GM12878 (cell line): ENCODE measurements around the gene PSAP. TPM values are rescaled to one million over a fixed set of nuclear protein-coding genes. Genes with fewer than 3 reads are reported as not detected.

Experiments used
- ATAC-seq: fragments of 200-7000 bp; cut with Tn5 transposase; 3 replicates; pipeline ENCODE4 v1.9.1; 2020; ENCODE audit warnings: mild to moderate bottlenecking, moderate library complexity
- BruUV-seq: library from RNA; stranded (reverse); fragments of 400-500 nt; replicated peaks from 2 replicates; lab custom pipeline; 2021; lab: Mats Ljungman, UMichigan
- CTCF ChIA-PET: fragments of 300-600 bp; sonication (Branson Sonifier 250); formaldehyde crosslinking; extraction: SDS; loops from one replicate; lab custom pipeline; 2021; ENCODE audit warnings: inconsistent platforms; lab: Yijun Ruan, JAX
- POLR2A ChIA-PET: fragments of 350-600 bp; formaldehyde crosslinking; extraction: SDS; loops from one replicate; lab custom pipeline; 2021; ENCODE audit warnings: inconsistent platforms; lab: Charles Lee
- RAD21 ChIA-PET: fragments of 300-600 bp; sonication (Branson Sonifier 250); formaldehyde crosslinking; loops from one replicate; lab custom pipeline; 2023; ENCODE audit warnings: antibody characterized with exemption; ENCODE audit not compliant: unreplicated experiment; lab: Charles Lee
- SMC1A ChIA-PET: fragments of 300-600 bp; sonication (Branson Sonifier 250); formaldehyde crosslinking; loops from one replicate; lab custom pipeline; 2023; ENCODE audit not compliant: unreplicated experiment, uncharacterized antibody; lab: Charles Lee
- DNase-seq: peaks from one replicate; pipeline ENCODE4 v3.0.0-alpha.2; 2011; ENCODE audit warnings: low read depth, low spot score
- FAIRE-seq: peaks from 3 replicates; lab custom pipeline; 2011; peaks lifted over from hg19 to GRCh38; lab: Jason Lieb, UNC
- H2AFZ ChIP-seq: 2 replicates; pipeline ENCODE4 v1.6.0; 2011; ENCODE audit warnings: low read depth, low read length, control low read depth; ENCODE audit not compliant: control insufficient read depth
- H3K27ac ChIP-seq: 2 replicates; pipeline ENCODE4 v1.5.1; 2011; ENCODE audit warnings: control low read depth; ENCODE audit not compliant: control insufficient read depth, insufficient read depth
- H3K27me3 ChIP-seq, 2 experiments: replicated peaks in 1 of 2; 2 replicates each; pipeline versions ENCODE4 v1.6.0 to v1.6.1; 2011; ENCODE audit warnings: low read length in 1 of 2; ENCODE audit not compliant: control insufficient read depth in 2 of 2, insufficient read depth in 2 of 2
- H3K36me3 ChIP-seq, 2 experiments: 2 replicates each; pipeline ENCODE4 v1.5.1; 2011; ENCODE audit warnings: low read length in 1 of 2; ENCODE audit not compliant: control insufficient read depth in 2 of 2, insufficient read depth in 2 of 2
- H3K4me1 ChIP-seq: 2 replicates; pipeline ENCODE4 v1.6.1; 2011; ENCODE audit warnings: mild to moderate bottlenecking, low read length, moderate library complexity, mixed read lengths; ENCODE audit not compliant: control insufficient read depth, insufficient read depth
- H3K4me2 ChIP-seq: 2 replicates; pipeline ENCODE4 v1.6.0; 2011; ENCODE audit warnings: control low read depth; ENCODE audit not compliant: control insufficient read depth, insufficient read depth
- H3K4me3 ChIP-seq: fragments of 200-600 bp; sonication (generic); 2 replicates; pipeline ENCODE4 v1.5.1; 2016
- H3K79me2 ChIP-seq: 2 replicates; pipeline ENCODE4 v1.6.0; 2011; ENCODE audit warnings: low read length; ENCODE audit not compliant: control insufficient read depth, insufficient read depth
- H3K9ac ChIP-seq: 2 replicates; pipeline ENCODE4 v1.8.0; 2011; ENCODE audit warnings: low read length, control low read depth, mixed read lengths; ENCODE audit not compliant: control insufficient read depth, insufficient read depth
- H3K9me3 ChIP-seq: replicated peaks from 3 replicates; pipeline ENCODE4 v1.5.1; 2011; ENCODE audit warnings: mild to moderate bottlenecking, low read length; ENCODE audit not compliant: control insufficient read depth, insufficient read depth
- H4K20me1 ChIP-seq: 2 replicates; pipeline ENCODE4 v1.6.0; 2011; ENCODE audit not compliant: control insufficient read depth, insufficient read depth
- BCL11A ChIP-seq: IDR thresholded peaks from 2 replicates; pipeline ENCODE4 v1.6.1; 2011; ENCODE audit warnings: low read depth, low read length
- NFYB ChIP-seq: IDR thresholded peaks from 2 replicates; pipeline ENCODE4 v1.6.1; 2011; ENCODE audit warnings: low read depth, mild to moderate bottlenecking, low read length, improper control_type of control experiment, moderate library complexity; ENCODE audit not compliant: insufficient read depth
- POLR2AphosphoS5 ChIP-seq: IDR thresholded peaks from 2 replicates; pipeline ENCODE4 v1.6.1; 2011; ENCODE audit warnings: mild to moderate bottlenecking, low read length, inconsistent platforms
- RAD21 ChIP-seq: IDR thresholded peaks from 2 replicates; pipeline ENCODE4 v1.6.1; 2011; ENCODE audit warnings: mild to moderate bottlenecking, low read depth, low read length, moderate library complexity; ENCODE audit not compliant: insufficient read depth
- RUNX3 ChIP-seq: IDR thresholded peaks from 2 replicates; pipeline ENCODE4 v1.6.1; 2012; ENCODE audit warnings: low read length, inconsistent platforms
- WGBS: methylation state at CpG from one replicate; pipeline ENCODE4 v1.1.6; 2016; ENCODE audit warnings: low lambda C conversion rate; ENCODE audit not compliant: insufficient replicate concordance, insufficient coverage; ENCODE audit errors: missing lambda C conversion rate; 5-methylcytosine and 5-hydroxymethylcytosine counted together
- in situ Hi-C: fragments of 300-500 bp; cut with MboI; formaldehyde crosslinking; loops from 9 replicates; pipeline ENCODE4 v1.14.3; 2018; ENCODE audit warnings: mixed read lengths
- intact Hi-C: fragments of 100-400 bp; cut with micrococcal nuclease; formaldehyde crosslinking; loops from one replicate; pipeline ENCODE4 v1.14.2; 2022; ENCODE audit not compliant: unreplicated experiment
- polyA plus RNA-seq, 11 experiments: library from polyadenylated mRNA; depleted of rRNA in 4 of 11; unstranded in 6 of 11; stranded (reverse) in 5 of 11; fragments of >200 nt; fragmentation: Nextera tagmentation in 4 of 11; fragmentation: Illumina TruSeq in 1 of 11; extraction: Ambion mirVana in 4 of 11; extraction: Trizol in 1 of 11; gene quantifications; 1 replicate in 1 of 11; 2 replicates in 10 of 11; pipeline versions ENCODE4 v1.2.1 to v1.2.3, GENCODE V29; 2011 to 2016; ENCODE audit warnings: inconsistent platforms in 2 of 11, missing spikeins in 2 of 11, low read depth in 1 of 11
- total RNA-seq, 4 experiments: library from RNA; depleted of rRNA in 3 of 4; stranded (reverse); fragments of >200 nt in 3 of 4; fragmentation: Illumina TruSeq in 1 of 4; extraction: Trizol in 1 of 4; gene quantifications; 2 replicates each; pipeline versions ENCODE4 v1.2.1 to v1.2.3, GENCODE V29; 2013 to 2021
- TF ChIP-seq, protein P1 (sequence below): IDR thresholded peaks from 2 replicates; pipeline ENCODE4 v1.6.1; 2011; ENCODE audit warnings: mild to moderate bottlenecking, low read depth, low read length, moderate library complexity; ENCODE audit not compliant: insufficient replicate concordance
- TF ChIP-seq, protein P2 (sequence below): fragments of 450-650 bp; IDR thresholded peaks from 2 replicates; pipeline ENCODE4 v1.6.1; 2016; ENCODE audit warnings: mild to moderate bottlenecking
- TF ChIP-seq, protein P3 (sequence below): IDR thresholded peaks from 2 replicates; pipeline ENCODE4 v1.6.1; 2012; ENCODE audit warnings: mild to moderate bottlenecking, low read depth, low read length

Gene PSAP
- total and polyA plus RNA-seq, 10 of the 15 experiments (the other 5 are each of a cell fraction or from before 2014, with no cell fraction given) = 178 to 336 (median 286) TPM

DNA sequence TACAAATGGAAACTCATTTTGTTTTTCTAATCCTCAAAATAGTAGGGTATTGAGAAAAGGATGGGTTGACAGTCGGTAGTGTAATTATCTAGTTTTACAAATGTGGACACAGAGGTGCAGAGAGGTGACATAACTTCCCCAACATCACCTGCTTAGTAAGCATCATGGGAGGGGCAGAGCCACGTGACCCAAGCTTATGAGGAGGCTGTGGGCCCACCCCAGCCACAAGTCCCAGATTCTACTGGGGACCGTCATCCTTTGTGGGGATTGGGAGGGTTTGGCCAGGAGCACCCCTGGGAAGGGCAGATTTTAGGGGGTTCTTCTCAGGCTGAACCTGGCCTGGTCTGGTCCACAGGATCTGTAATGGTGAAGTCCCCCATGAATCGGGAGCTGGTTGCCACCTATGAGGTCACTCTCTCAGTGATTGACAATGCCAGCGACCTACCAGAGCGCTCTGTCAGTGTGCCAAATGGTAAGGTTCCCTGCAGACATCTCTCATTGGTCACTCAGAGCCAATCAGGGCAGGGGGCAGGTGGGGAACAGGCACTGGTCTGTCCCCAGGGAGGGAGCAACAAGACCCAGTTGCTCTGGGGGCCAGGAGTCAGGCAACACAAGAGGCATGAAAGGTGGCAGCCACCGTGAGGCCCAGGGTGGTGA lies 54.2 kb downstream of the PSAP start (continued):
- TF ChIP-seq RUNX3 (no peak), RAD21 (no peak), NFYB (0 out of 2 replicates have a peak, but pooled peaks have one; percentile 55), POLR2AphosphoS5 (no peak)
- TF ChIP-seq, protein P1, sequence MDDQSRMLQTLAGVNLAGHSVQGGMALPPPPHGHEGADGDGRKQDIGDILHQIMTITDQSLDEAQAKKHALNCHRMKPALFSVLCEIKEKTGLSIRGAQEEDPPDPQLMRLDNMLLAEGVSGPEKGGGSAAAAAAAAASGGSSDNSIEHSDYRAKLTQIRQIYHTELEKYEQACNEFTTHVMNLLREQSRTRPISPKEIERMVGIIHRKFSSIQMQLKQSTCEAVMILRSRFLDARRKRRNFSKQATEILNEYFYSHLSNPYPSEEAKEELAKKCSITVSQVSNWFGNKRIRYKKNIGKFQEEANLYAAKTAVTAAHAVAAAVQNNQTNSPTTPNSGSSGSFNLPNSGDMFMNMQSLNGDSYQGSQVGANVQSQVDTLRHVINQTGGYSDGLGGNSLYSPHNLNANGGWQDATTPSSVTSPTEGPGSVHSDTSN = peak; percentile 27
- TF ChIP-seq, protein P2, sequence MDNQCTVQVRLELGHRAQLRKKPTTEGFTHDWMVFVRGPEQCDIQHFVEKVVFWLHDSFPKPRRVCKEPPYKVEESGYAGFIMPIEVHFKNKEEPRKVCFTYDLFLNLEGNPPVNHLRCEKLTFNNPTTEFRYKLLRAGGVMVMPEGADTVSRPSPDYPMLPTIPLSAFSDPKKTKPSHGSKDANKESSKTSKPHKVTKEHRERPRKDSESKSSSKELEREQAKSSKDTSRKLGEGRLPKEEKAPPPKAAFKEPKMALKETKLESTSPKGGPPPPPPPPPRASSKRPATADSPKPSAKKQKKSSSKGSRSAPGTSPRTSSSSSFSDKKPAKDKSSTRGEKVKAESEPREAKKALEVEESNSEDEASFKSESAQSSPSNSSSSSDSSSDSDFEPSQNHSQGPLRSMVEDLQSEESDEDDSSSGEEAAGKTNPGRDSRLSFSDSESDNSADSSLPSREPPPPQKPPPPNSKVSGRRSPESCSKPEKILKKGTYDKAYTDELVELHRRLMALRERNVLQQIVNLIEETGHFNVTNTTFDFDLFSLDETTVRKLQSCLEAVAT = no peak

DNA sequence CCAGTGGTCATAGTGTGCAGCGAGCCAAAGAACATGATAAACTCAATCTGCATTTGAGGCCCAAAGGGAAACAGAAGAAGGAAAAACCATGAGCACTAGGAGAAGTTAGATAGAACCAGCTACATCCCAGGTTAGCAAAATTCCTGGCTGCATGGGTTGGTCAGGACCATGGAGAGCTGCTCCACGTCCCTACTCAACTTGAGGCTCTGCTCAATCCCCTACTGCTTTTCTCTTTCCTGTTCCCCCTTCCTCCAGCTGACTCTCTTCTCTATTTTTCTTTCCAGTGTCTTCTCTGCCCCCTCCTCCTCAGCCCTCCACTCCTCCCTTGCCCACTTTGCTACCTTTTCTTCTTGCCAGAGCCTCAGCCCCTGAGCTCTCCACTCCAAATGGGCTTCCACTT lies 55.8 kb downstream of the PSAP start:
- ChIA-PET CTCF (no interaction called here), RAD21 (interaction anchor here (0.5 to 0.7 kb wide), 2 partner anchors 17 to 1376 kb away, joined by 3 read pairs; no protein-coding TSS in a partner anchor), POLR2A (no interaction called here), SMC1A (interaction anchor here (0.7 to 2.0 kb wide), 2 partner anchors 101 to 344 kb away, joined by 4 to 5 read pairs; no protein-coding TSS in a partner anchor)
- FAIRE-seq = no peak
- Histone ChIP-seq H3K9ac (no peak overlapping the region), H3K4me3 (no peak overlapping the region), H3K4me2 (no peak overlapping the region), H2AFZ (no peak overlapping the region), H3K9me3 (no peaks in the 10 kb centered on the region; the same call in 2 of the 3 replicates), H3K27me3 (no peaks in the 10 kb centered on the region), H3K79me2 (no peaks in the 10 kb centered on the region), H3K4me1 (peaks cover 10% of the 10 kb centered on the region), H4K20me1 (no peaks in the 10 kb centered on the region), H3K27ac (no peak overlapping the region), H3K36me3 (no peaks in the 10 kb centered on the region)
- DNase-seq = no peak
- no peak for ATAC-seq
- BruUV-seq = no TSS peak
- TF ChIP-seq, protein P3, sequence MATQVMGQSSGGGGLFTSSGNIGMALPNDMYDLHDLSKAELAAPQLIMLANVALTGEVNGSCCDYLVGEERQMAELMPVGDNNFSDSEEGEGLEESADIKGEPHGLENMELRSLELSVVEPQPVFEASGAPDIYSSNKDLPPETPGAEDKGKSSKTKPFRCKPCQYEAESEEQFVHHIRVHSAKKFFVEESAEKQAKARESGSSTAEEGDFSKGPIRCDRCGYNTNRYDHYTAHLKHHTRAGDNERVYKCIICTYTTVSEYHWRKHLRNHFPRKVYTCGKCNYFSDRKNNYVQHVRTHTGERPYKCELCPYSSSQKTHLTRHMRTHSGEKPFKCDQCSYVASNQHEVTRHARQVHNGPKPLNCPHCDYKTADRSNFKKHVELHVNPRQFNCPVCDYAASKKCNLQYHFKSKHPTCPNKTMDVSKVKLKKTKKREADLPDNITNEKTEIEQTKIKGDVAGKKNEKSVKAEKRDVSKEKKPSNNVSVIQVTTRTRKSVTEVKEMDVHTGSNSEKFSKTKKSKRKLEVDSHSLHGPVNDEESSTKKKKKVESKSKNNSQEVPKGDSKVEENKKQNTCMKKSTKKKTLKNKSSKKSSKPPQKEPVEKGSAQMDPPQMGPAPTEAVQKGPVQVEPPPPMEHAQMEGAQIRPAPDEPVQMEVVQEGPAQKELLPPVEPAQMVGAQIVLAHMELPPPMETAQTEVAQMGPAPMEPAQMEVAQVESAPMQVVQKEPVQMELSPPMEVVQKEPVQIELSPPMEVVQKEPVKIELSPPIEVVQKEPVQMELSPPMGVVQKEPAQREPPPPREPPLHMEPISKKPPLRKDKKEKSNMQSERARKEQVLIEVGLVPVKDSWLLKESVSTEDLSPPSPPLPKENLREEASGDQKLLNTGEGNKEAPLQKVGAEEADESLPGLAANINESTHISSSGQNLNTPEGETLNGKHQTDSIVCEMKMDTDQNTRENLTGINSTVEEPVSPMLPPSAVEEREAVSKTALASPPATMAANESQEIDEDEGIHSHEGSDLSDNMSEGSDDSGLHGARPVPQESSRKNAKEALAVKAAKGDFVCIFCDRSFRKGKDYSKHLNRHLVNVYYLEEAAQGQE = peak; percentile 98
- no peak for TF ChIP-seq BCL11A
- in situ Hi-C loops = no loop called here
- intact Hi-C loops = no loop called here
- 11% methylated on average over 2 of the region's 2 CpGs for WGBS
